MM.1S (cell line): ENCODE measurements around the gene PHACTR1.

Experiments
- EZH2 ChIP-seq: fragments of 300-600 bp; sonication (generic); optimal IDR thresholded peaks from 2 replicates; pipeline ENCODE3; 2017; ENCODE audit warnings: low read depth, mild to moderate bottlenecking, antibody characterized with exemption, low read length, mixed read lengths
- EZH2phosphoT487 ChIP-seq: fragments of 300-600 bp; sonication (generic); IDR thresholded peaks from 2 replicates; pipeline ENCODE4 v1.6.1; 2018; ENCODE audit warnings: antibody characterized with exemption, low read length
- TF ChIP-seq, protein P1 (sequence below): fragments of 300-600 bp; sonication (generic); IDR thresholded peaks from 2 replicates; pipeline ENCODE4 v1.5.1; 2016; ENCODE audit warnings: antibody characterized with exemption, low read length, mixed read lengths

DNA sequence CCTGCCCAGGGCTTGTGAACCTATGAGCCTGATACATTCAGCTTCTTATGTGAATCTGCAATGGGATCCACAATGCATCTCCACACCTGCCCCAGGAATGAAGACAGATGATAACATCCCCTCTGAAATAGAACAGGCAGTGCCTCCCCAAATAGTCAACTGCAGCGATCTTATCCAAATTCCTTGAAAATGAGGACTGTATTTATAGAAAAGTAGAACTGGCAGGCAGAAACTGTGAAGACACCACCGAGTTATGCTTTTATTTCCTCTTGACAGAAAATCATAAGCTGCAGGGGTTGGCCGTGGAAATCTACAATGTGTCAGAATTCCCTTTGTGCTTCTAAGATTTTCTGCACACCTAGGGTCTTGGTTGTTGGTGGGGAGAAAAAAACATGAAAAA lies 341.5 kb downstream of the PHACTR1 start:
- TF ChIP-seq, protein P1, sequence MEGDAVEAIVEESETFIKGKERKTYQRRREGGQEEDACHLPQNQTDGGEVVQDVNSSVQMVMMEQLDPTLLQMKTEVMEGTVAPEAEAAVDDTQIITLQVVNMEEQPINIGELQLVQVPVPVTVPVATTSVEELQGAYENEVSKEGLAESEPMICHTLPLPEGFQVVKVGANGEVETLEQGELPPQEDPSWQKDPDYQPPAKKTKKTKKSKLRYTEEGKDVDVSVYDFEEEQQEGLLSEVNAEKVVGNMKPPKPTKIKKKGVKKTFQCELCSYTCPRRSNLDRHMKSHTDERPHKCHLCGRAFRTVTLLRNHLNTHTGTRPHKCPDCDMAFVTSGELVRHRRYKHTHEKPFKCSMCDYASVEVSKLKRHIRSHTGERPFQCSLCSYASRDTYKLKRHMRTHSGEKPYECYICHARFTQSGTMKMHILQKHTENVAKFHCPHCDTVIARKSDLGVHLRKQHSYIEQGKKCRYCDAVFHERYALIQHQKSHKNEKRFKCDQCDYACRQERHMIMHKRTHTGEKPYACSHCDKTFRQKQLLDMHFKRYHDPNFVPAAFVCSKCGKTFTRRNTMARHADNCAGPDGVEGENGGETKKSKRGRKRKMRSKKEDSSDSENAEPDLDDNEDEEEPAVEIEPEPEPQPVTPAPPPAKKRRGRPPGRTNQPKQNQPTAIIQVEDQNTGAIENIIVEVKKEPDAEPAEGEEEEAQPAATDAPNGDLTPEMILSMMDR: no peak
- TF ChIP-seq EZH2: no peak
- TF ChIP-seq EZH2phosphoT487: no peak
